IPS-NIHi7 (cell line): ENCODE results near the gene ITGB4.
"Not testable (repeated sequence)": the region's sequence is repeated elsewhere in the genome, so short reads cannot be mapped to it uniquely, and the experiment has no call there.

ENCODE experiments used
- DNase-seq: peaks from one replicate; pipeline ENCODE4 v3.0.0; 2012; ENCODE audit warnings: mixed read lengths; ENCODE audit errors: extremely low spot score

The ITGB4 gene

DNA sequence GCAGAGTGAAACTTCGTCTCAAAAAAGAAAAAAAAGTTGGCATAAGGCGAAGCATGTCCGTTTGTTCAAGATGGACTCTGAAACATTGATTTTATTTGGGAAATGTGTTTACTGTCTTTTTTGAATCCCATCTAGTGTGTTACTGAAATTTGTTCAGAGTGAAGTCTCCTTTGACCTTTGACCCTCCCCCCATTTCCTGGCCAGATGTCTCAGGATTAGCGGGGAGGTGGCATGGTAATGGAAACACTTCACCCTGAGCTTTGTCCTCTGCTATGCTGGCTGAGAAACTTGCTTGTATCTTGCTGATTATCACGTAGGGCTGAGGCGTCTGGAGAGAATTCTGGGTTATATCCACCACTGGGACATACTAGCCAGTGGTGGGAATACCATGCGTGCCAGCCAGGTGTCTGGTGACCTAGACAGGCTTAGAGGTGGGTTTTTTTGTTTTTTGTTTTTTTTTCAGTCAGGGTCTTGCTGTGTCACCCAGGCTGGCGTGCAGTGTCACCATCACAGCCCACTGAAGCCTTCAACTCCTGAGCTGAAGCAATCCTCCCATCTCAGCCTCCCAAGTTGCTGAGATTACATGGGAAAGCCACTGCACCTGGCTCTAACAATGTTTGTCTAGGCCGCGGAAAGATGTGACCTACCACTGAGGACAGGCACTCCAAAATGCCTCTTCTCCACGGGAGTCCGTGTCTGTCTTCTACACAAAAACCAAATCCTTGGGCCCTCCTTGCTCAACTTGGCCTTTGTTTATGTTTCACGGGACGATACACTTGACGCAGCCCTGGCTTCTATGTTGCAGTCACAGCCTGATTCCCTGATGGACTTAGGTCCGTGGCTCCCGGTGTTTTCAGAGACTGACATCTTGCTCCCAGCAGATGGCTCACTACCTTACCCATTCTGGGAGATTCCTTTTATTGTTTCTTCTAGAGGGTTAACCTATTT is 50.3 kb downstream of the ITGB4 start:
- no peak for DNase-seq

DNA sequence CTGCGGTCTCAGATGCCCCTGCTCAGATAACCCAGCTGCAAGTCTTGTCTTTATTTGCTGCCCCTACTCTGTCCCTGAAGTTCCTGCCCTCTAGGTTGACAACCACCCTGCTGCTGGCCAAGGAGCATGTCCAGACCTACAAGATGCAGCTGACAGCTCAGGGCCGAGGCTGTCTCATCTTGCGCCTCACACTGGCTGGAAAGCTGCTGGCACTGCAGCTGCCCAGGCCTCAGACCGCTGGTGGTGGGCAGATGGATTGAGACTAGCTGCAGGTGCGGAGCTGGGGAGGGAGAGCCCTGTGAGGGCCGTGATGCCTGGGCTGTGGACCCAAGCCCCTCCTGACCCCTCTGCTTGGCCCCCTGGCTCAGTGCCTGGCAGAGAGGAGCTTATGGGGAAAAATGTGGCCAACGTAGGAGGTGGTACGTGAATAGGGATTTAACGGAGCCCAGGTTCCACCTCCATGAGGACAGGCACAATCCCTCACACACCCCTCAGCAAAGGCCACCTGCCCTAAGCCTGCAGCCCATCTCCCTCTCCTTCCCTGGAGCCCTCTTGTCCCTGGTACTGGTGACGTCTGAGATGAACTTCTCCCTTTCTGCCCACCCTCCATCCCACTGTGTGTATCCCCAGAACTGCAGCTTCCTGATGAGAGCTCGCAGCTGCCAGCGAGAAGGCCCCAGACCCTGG is 52.0 kb downstream of the ITGB4 start:
- no peak for DNase-seq

DNA sequence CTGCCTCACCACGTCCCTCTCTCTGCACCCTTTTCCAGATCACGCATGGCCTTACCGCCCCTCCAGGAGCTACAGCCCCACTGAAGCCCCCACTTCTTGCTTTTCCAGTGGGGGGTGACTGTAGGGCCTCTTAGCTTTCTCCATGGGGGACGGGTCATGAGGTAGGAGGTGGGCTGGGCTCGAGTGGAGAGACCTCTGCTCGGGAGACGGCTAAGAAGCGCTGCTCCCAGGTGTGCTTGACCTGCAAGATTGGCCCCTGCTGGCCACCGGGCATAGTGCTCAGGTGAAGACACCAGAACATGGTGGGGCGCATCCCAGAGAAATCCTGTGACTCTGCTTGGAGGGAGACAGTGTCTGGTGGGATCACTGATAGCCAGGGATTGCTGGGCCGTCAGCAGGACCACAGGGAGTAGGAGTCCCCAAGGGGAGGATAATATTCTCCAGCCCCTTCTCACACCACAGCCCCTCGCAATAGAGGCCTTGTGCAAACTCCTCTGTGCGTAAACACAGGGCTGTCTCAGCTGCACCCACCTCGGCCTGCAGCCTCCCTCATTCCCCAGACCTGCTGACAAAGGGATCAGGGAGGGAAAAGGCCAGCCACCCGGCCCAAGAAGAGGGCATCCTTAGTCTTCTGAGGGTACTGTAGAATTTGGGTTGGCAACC is 52.7 kb downstream of the ITGB4 start:
- DNase-seq, result no peak

DNA sequence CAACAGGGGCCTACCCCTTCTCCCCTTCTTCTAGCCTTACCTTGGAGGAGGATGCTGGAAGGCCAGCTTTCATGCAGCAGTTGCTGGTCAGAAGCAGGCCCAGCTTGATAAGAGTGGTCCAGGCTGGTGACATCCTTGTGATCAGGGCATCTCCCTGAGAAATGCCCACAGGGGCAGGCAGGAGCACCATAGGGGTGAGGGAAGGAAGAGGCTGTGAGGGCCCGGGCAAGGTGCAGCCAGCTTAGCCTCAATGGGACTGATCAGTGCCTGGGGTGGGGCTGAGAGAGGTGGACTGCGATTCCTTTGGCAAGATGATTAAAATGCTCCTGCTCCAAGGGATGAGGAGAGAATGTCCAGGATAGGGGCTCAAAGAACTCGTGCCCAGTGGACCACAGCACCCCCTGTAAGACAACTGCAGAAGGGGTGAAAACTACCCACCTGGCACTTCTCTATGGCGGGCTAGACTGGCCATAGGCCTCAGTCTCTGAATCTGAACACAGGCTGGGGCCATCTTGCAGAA is 53.3 kb downstream of the ITGB4 start:
- no peak for DNase-seq

GRCh38 chr17:75774991-75775668 is 53.9 kb downstream of the ITGB4 start:
- no peak for DNase-seq

GRCh38 chr17:75776386-75777295 is 55.4 kb downstream of the ITGB4 start:
- no peak for DNase-seq

- no peak for DNase-seq
These were observed 56.1 kb downstream of the ITGB4 start for GRCh38 chr17:75777296-75777922.

GRCh38 chr17:75778066-75778860 is 57.0 kb downstream of the ITGB4 start:
- not testable (repeated sequence) for DNase-seq

GRCh38 chr17:75778861-75779249 is 57.6 kb downstream of the ITGB4 start:
- DNase-seq, result peak; percentile 44

GRCh38 chr17:75779250-75779986 is 58.2 kb downstream of the ITGB4 start:
- peak; percentile 97 for DNase-seq

- no peak for DNase-seq
These were observed 59.0 kb downstream of the ITGB4 start for GRCh38 chr17:75779987-75780889.

DNA sequence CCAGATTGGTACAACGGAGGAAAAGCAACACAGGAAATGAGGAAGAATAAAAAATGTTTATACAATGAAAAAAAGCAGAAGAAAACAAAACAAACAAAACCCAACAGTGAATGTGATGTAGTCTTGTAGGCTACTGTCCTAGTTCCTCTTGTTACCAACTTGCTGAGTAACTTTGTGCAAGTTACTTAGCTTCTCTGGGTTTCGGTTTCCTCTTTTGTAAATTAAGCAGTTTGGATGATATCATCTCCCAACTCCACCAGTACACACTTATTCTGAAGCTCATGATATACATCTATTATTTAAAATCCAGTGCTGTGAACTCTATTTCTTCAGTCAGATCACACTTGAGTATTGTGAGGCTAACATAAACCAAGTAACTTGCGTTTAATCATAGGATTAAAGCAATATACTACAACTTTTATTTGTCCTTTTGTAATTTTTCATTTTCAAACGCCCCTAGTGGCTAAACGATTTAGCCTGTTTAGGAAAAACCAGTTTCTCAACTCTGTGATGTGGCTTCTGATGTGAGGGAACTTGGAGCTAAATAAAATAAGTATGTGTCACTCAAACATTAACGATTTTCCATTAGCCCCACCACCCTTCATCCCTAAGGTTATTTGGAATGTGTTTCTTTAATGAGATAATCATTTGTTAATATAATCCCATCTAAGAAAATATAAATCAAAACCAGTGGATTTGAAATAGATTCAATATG is 62.0 kb downstream of the ITGB4 start:
- DNase-seq, result no peak

DNA sequence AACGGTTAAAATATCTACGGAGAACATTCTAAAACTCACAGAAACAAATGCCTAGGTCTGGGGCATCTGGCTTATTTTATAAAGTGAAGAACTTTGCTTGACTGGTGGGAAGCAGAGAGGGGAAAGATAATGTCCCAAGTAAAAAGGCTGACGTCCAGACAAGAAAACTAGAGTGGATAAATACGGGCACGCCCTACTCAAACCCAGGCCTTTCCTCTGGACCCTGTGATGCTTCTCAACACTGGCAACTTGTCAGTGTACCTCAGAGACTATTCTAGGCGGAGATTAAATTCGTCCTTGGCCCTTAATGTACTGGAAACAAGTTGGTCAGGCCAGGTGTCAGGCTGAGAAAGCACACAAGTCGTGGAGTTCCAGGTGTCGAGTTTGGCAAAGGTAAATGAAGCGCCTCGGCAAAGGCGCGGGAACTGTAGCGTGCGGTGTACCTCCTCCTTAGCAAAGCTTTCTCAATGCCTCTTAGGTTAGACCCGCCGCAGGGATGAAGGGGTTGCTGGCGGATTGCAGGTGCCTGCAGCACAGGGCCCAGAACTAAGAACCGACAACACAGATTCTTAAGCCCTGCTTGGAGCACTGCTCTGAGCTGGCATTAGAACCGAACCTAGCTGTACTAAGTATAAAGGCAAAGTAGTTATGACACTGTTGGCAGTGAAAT is 62.7 kb downstream of the ITGB4 start:
- DNase-seq, result no peak

DNA sequence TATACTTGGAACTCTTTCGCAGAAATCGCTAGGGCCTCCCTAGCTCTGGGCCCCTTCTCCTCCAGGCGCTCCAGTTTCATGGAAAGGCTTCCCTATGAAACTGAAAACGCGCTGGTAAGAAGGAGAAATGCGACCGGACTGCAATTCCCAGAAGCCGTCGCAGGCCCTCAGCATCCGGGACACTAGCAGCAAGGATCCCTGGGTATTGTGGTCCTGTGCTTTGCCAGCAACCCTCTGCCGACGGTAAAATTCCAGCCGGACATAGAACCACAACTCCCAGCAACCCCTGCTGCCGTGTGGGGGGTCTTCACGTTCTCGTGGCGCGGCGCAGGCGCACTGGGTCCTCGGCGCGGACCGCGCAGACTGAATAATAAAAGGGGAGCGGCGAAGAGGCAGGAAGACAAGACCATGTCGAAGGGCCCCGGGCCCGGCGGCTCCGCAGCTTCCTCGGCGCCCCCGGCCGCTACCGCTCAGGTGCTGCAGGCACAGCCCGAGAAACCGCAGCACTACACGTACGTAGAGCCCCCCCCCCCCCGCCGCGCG is 63.3 kb downstream of the ITGB4 start, which contains the start of gene UNK:
TSS of gene UNK (plus strand) at position 334 of the 543 bp plus-strand sequence. CDS start at position 409, 75 bp downstream.
- DNase-seq, result peak; percentile 97

GRCh38 chr17:75785016-75785890 is 64.0 kb downstream of the ITGB4 start:
- DNase-seq, result peak; percentile 79
